Liver (tissue), 10 donors: Measurements from ENCODE around the gene CHAMP1. TPM values are rescaled to one million over a fixed set of nuclear protein-coding genes. Genes with fewer than 3 reads are reported as not detected.
"Not testable (repeated sequence)": the region's sequence is repeated elsewhere in the genome, so short reads cannot be mapped to it uniquely, and the experiment has no call there.

Experiments
- DNase-seq: peaks from one replicate; pipeline ENCODE4 v3.0.0-alpha.2; 2017; ENCODE audit warnings: low spot score
- H3K27ac ChIP-seq, 2 donors: one replicate each; pipeline ENCODE4 v1.7.0; 2013; ENCODE audit warnings: inconsistent platforms in 2 of 2, low read length in 2 of 2, control low read depth in 1 of 2, low read depth in 1 of 2, mild to moderate bottlenecking in 1 of 2
- H3K27me3 ChIP-seq, 4 donors: one replicate each; pipeline versions ENCODE4 v1.6.1 to v1.7.0; 2013; ENCODE audit warnings: low read length in 3 of 4, inconsistent platforms in 1 of 4, mild to moderate bottlenecking in 1 of 4, moderate library complexity in 1 of 4; ENCODE audit not compliant: control insufficient read depth in 4 of 4, insufficient read depth in 4 of 4
- H3K36me3 ChIP-seq, 4 donors: one replicate each; pipeline versions ENCODE4 v1.6.1 to v1.7.0; 2013; ENCODE audit warnings: low read length in 3 of 4, mild to moderate bottlenecking in 3 of 4, low read depth in 1 of 4, moderate library complexity in 1 of 4; ENCODE audit not compliant: control insufficient read depth in 4 of 4, insufficient read depth in 3 of 4
- H3K4me1 ChIP-seq, 4 donors: one replicate each; pipeline versions ENCODE4 v1.6.1 to v1.7.0; 2013; ENCODE audit warnings: low read length in 3 of 4, mild to moderate bottlenecking in 3 of 4, moderate library complexity in 1 of 4; ENCODE audit not compliant: control insufficient read depth in 4 of 4, insufficient read depth in 4 of 4
- H3K4me3 ChIP-seq, 3 donors: one replicate each; pipeline versions ENCODE4 v1.6.1 to v1.7.0; 2013; ENCODE audit warnings: low read length in 3 of 3, control low read depth in 1 of 3, low read depth in 1 of 3, mild to moderate bottlenecking in 1 of 3
- H3K9ac ChIP-seq, 2 donors: one replicate each; pipeline ENCODE4 v1.7.0; 2013; ENCODE audit warnings: low read length in 2 of 2, mild to moderate bottlenecking in 2 of 2, moderate library complexity in 2 of 2, control low read depth in 1 of 2, low read depth in 1 of 2
- H3K9me3 ChIP-seq, 4 donors: one replicate each; pipeline versions ENCODE4 v1.6.1 to v1.7.0; 2013; ENCODE audit warnings: low read length in 3 of 4; ENCODE audit not compliant: control insufficient read depth in 4 of 4
- WGBS: extraction: QIAGEN DNeasy Blood & Tissue Kit; methylation state at CpG from one replicate; pipeline ENCODE4 v1.1.7; 2013; 5-methylcytosine and 5-hydroxymethylcytosine counted together
- polyA plus RNA-seq, 2 donors: library from polyadenylated mRNA; stranded (reverse) in 1 of 2; unstranded in 1 of 2; fragments of 200-250 nt in 1 of 2; fragments of >200 nt in 1 of 2; fragmentation: Nextera tagmentation in 1 of 2; extraction: Ambion mirVana in 1 of 2; gene quantifications; one replicate each; pipeline versions ENCODE4 v1.2.1 to v1.2.3, GENCODE V29; 2013 to 2015
- small RNA-seq: library from RNA; depleted of rRNA; stranded (forward); fragments of <200 nt; gene quantifications from one replicate; pipeline ENCODE3, GENCODE V24; 2014
- total RNA-seq, 2 donors: library from RNA; depleted of rRNA; stranded (reverse); fragments of >200 nt; gene quantifications; one replicate each; pipeline ENCODE4 v1.2.3, GENCODE V29; 2014
- donor health status: healthy.
- donor health status: healthy.
- donor health status: healthy.
- donor health status: healthy.
- donor health status: healthy.

CHAMP1 gene
- total and polyA plus RNA-seq, 4 donors: 6.2 to 15.1 (median 7.8) TPM

- H3K9ac ChIP-seq, DNase-seq, H3K4me3 ChIP-seq, H3K27ac ChIP-seq, H3K9me3 ChIP-seq, H3K36me3 ChIP-seq, H3K27me3 ChIP-seq, H3K4me1 ChIP-seq: not testable (repeated sequence)
- 69% methylated on average over 34 of the region's 34 CpGs for WGBS
These were observed 38.5 kb downstream of the CHAMP1 start for GRCh38 chr13:114352763-114353162.

GRCh38 chr13:114353382-114353781 lies 39.1 kb downstream of the CHAMP1 start:
- H3K9me3 ChIP-seq, H3K4me3 ChIP-seq, H3K4me1 ChIP-seq, H3K36me3 ChIP-seq, H3K27me3 ChIP-seq, H3K9ac ChIP-seq, DNase-seq, H3K27ac ChIP-seq: not testable (repeated sequence)
- WGBS: 80% methylated on average over 38 of the region's 38 CpGs

Small RNA genes lying within 50 kb of the gene (small RNA-seq; reads per million reads assigned to genes)
- gene MIR4502: not detected

Other genes with a start within 250 kb of the CHAMP1 start
- 1 to 10 TPM; 5.8 to 5.9 TPM for gene RASA3, start 181.9 kb upstream of the CHAMP1 start, total RNA-seq
- gene RASA3, start 181.9 kb upstream of the CHAMP1 start, polyA plus RNA-seq: 1 to 10 TPM in 1 of 2 donors, under 1 TPM in 1; 0.64 to 1.8 TPM
- gene CFAP97D2, start 135.2 kb upstream of the CHAMP1 start, total RNA-seq: not detected
- gene CFAP97D2, start 135.2 kb upstream of the CHAMP1 start, polyA plus RNA-seq: not detected
- 10 to 100 TPM; 34.1 to 38.7 TPM for gene CDC16, start 79.6 kb upstream of the CHAMP1 start, total RNA-seq
- gene CDC16, start 79.6 kb upstream of the CHAMP1 start, polyA plus RNA-seq: 10 to 100 TPM; 23.0 to 27.5 TPM
- 10 to 100 TPM; 12.0 to 22.3 TPM for gene UPF3A, start 32.9 kb upstream of the CHAMP1 start, total RNA-seq
- gene UPF3A, start 32.9 kb upstream of the CHAMP1 start, polyA plus RNA-seq: 10 to 100 TPM; 11.0 to 26.5 TPM